GM18511 (cell line): ENCODE measurements around the gene ITPKA.

Experiments used
- ATAC-seq: cut with Tn5 transposase; IDR thresholded peaks from one replicate; pipeline ENCODE4 v1.9.1; 2021; ENCODE audit warnings: mild to moderate bottlenecking, moderate library complexity; ENCODE audit not compliant: unreplicated experiment

ITPKA gene

DNA sequence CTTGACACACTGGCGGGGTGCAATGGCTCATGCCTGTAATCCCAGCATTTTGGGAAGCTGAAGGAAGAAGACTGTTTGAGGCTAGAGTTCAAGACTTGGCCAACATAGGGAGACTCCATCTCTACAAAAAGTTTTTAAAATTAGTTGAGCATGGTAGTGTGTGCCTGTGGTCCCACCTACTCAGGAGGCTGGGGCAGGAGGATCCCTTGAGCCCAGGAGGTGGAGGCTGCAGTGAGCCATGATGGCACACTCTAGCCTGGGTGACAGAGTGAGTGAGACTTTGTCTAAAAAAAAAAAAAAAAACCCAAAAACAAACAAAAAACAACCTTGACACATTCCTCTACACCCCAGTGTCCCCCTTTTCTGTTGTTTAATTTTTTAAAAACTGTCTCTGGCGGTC lies 4.0 kb upstream of the ITPKA start:
- ATAC-seq = no peak

DNA sequence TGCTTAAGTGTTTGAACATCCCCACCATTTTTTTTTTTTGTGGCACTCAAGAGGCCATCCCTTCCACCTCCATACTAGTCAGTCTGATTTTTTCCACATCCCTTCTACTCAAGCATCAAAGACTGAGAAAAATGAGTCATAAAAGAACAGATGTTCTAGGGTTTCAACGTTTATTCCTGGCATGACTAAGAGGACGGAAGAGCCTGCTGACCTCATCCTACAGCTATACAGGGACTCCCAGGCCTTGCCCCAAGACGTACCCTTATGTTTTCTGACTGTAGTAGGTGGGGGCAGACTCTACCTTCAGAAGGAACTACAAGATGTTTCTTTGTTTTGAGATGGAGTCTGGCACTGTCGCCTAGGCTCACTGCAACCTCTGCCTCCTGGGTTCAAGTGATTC lies 3.3 kb upstream of the ITPKA start:
- ATAC-seq = no peak

DNA sequence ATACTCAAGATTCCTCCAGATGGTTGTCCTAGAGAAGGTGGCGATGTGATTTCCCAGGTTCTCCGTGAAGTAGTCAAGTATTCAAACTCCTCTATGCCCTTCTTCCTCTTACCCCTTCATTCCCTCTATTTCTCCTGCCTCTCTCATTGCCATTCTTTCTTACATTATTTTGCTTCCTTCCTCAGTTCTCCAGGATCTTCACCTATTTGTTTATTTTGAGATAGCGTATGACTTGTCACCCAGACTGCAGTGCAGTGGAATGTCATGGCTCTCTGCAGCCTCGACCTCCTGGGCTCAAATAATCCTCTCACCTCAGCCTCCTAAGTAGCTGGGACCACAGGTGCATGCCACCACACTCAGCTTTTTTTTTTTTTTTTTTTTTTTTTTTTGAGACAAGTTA lies 1.8 kb upstream of the ITPKA start:
- no peak for ATAC-seq

DNA sequence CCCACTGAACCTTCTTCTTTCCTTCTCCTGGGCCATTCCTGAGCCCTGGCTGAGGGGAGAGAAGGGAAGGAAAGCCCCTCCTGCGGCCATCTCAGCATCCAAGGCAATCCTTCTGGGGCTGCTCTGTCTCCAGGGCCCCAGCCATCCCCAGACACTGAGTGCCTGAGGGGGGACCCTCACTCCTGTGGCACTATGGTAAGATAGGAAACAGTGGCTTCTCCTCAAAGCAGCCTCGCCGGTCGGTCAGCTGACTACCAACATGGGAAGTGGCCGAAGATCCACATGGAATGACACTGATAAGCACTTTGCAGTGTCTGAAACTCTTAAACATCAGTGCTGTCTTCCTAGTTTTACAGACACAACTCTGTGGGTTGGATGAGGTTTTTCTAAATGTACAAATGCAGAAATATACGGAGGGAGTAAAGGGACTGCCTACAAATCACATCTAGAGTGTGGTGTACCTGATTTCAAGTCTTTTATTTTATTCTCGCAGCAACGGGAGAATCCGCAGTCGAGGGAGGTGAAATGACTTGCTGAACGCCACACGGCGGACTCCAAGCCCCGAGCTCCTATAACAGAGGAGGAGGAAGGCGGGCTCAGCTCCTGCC lies 973 bp upstream of the ITPKA start:
- ATAC-seq = no peak

DNA sequence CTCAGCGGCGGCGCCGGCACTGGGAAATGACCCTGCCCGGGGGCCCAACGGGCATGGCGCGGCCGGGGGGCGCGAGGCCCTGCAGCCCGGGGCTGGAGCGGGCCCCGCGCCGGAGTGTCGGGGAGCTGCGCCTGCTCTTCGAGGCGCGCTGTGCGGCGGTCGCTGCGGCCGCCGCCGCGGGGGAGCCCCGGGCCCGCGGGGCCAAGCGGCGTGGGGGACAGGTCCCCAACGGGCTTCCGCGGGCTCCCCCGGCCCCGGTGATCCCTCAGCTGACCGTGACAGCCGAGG lies 172 bp downstream of the ITPKA start:
- peak; percentile 31 for ATAC-seq

DNA sequence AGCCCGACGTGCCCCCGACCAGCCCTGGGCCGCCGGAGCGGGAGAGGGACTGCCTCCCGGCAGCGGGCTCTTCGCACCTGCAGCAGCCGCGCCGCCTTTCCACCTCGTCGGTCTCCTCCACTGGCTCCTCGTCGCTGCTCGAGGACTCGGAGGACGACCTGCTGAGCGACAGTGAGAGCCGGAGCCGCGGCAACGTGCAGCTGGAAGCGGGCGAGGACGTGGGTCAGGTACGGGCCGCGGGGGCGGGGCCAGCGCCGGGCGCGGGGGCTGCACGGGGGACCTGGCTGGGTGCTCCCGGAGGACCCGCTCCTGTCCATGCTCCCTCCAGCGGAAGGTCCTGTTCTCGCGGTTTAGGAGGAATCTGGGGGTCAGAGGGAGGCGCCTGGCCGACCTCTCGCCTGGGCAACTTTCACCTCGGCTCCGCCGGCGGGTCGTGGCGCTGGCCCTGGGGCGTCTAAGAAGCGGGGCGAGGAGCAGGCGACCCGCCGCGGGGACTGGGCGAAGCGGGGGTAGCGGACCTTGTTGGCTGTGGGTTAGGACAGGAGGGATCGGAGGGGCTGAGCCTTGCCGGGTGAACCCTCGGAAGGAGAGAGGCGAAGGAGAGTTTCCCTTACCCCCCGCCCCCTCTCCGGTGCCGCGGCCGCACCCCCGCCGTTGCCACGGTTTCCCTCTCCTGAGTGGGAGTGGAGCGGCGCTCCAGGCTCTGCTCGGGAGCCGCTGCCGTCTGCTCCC lies 682 bp downstream of the ITPKA start:
- peak; percentile 16 for ATAC-seq

DNA sequence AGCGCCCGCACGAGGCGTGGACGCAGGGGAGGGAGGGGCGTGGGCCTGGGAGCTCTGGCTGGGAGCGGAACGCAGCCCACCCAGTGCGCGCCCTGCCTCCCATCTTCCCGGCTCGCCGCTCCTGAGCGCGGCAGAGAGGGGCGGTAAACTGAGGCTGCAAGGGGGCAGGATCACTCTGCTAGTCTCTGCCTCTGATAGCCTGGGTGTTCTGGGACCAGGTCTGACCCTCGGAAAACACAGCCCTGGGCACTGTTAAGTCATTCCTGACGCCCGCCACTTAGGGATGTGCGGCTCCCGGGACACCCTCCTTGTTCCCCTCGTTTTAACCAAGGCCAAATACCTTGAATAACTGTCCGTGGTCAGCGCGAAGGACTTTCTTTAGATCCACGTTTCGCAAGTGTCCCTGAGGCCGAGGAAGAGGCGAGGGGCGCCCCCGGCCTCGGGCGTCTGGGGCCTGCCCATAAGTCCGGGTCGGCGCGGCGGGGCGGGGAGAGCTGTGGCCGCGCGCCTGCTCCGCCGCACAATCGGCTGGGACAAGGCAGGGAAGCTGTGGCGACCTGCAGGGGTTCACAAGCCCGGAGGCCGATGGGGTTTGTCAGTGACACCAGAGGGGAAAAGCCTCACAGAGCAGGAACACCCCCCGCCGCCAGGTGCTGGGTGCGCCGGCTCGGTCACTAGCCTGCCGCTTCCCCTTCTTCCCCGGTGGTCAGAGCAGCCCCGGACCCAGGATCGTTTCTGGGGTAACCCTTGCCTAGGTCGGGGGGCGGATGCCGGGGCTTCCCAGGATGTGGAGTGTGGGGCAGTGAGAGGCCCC lies 1.5 kb downstream of the ITPKA start:
- no peak for ATAC-seq

DNA sequence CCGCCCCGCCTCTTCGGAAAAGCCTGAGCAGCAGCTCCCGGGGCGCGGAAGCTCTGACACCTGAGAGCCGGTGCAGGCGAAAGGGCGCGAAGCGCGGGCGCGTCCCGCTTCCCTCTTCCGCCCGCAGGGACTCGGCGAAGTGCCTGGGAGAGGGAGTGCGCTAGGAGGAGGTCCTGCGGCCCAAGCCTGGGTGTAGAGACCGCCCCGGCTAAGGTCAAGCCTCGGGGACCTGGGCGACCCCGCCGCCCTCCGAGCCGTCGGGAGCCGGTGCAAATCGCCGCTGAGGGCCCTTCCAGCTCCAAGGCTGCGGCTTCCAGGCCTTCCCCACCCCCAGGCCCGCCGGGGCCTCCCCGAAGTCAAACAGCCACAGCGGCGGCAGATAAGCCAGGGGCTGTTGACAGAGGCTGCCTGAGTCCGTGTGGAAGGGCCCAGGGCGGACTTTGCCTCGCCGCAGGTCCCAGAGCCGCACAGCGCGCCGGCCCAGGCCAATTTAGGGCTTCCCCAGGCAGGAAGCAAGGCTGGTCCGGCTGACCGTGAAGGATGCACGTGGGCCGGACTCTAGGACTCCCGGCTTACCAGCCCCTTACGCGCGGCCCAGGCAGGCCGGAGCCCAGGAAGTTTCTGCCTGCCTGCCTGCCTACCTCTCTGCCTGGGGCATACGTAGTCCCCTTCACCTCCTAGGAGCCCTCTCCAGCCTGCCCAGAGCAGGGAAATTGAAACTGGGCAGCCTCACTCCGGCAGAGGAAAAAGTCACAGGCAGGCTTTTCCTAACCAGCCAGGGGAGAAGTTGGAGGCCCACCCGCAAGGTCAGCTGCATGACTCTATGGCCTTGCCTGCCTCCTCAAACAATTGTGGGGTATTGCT lies 2.3 kb downstream of the ITPKA start:
- no peak for ATAC-seq

DNA sequence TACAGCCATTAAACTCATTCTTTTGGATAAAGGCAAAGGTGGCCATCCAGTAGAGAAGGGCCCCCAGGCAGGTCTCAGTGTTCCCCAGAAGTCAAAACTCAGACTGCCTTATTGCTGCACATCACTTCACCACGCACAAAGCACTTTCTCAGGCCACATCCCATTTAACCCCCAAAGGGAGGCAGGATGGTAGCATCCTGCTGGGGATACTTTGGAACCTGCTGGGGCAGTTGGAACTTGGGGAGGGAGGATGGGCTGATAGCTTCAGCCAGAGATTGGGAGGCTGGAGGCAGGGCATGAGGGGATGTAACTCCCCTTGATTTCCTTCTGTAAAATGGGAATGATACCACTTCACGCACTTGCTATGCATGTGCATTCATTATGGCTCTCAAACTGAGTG lies 5.0 kb downstream of the ITPKA start:
- ATAC-seq = no peak

DNA sequence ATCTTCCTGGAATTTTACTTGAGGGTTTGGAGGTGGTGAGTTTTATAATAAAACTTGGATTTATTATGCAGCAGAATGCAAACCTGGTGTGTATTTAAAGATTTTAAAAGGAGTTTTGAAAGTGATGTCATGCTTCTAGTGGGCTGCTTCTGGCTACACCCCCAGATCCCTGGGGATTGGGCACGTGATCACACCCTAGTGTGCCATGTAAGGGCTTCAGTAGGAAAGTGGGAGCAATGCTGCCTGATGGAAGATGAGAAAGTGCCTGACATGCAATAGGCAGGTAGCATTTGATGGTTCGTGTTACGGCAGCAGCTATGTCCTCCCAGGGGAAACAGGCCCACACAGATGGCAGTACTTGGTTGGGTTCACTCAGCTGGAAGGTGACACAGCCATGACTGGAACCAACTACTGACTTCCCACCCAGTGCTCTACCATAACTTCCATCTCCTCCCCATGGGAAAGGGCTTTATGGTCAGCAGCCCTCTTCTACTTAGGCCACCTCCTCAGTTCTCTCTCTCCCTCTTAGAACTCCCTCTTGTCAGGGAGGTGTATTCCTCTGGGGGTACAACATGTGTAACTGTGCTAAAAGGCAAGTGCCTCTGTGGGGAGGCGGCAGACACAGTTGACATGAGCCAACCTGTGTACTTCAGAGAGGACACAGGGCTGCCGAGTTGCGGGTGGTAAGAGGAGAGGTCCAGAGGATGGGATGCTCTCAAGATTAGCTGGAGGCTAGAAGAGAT lies 5.6 kb downstream of the ITPKA start:
- no peak for ATAC-seq

DNA sequence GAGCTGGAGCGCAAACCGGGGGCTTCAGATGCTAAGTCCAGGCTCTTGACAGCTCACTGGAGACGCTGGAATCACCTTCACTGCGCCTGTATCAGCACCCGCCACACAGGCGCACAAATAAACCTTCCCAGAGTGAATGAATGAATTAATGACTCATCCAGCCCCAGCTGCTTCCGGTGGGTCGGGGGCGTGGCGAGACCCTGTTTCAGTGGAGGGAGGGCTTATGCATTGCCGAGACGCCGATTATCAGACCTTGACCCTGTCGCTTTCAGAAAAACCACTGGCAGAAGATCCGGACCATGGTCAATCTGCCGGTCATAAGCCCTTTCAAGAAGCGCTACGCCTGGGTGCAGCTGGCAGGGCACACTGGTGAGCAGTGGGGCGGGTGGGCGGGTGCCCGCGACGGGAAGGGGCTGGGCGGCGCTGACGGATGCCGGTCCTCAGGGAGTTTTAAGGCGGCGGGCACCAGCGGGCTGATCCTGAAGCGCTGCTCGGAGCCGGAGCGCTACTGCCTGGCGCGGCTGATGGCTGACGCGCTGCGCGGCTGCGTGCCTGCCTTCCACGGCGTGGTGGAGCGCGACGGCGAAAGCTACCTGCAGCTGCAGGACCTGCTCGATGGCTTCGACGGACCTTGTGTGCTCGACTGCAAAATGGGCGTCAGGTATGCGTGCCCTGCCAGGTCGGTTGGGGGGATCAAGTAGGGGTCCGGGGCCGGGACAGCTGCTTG lies 7.7 kb downstream of the ITPKA start:
- ATAC-seq = peak; percentile 51

DNA sequence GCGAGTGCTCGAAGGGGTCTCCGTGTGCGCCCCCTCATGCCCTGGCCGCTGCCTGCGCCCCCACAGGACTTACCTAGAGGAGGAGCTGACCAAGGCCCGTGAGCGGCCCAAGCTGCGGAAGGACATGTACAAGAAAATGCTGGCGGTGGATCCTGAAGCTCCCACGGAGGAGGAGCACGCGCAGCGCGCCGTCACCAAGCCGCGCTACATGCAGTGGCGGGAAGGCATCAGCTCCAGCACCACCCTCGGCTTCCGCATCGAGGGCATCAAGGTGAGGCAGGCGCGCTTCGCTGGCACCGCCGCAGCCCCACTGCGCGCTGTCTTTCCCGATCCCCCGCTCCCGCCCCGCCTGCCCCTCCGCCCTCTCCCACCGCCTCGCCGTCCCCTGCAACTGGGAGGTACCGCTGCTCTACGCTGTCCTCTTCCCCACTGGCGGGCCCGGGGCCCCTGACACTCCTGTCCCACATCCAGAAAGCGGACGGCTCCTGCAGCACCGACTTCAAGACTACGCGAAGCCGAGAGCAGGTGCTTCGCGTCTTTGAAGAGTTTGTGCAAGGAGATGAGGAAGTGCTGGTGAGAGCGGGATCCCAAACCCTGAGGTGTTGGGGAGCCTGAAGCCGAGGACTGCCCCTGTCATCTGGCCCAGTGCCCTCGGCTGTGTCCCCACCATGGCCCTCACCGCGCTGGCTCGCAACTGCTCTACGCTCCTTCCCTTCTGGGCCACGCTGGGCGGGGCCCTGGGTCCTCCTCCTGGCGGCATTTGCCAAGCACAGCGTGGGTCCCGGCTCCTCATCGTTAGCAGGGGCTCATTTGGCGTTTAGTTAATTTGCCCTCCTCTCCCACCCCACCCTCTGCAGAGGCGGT lies 8.5 kb downstream of the ITPKA start:
- ATAC-seq = no peak

DNA sequence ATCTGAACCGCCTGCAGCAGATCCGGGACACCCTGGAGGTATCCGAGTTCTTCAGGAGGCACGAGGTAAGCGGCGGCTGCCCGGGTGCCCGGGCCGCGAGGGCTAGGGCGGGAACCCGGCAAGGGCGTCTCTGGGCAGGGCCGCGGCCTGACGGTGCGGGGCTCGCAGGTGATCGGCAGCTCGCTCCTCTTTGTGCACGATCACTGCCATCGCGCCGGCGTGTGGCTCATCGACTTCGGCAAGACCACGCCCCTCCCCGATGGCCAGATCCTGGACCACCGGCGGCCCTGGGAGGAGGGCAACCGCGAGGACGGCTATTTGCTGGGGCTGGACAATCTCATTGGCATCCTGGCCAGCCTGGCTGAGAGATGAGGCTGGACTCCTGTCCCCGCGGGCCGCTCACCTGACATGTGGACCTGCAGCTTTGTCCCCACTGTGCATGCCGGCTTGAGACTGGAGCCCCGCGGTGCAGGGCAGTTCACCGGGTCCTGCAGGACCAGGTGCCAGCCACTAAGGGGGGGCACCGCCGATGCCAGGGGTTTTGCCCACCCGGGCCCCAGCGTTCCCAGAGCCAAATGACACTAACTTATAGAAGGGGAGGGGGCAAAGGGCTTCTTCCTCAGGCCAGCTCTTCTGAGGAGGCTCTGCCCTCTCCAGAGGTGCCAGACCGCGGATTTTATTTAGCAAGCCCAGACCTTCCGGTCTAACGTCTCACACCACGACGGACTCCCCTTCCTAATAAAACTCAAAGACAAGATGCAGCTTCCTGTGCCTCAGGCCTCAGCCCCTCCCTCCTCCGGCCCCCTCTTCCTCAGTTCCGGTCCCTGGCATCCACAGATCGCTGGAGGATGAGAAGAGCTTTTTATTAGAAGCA lies 9.4 kb downstream of the ITPKA start:
- ATAC-seq = no peak

DNA sequence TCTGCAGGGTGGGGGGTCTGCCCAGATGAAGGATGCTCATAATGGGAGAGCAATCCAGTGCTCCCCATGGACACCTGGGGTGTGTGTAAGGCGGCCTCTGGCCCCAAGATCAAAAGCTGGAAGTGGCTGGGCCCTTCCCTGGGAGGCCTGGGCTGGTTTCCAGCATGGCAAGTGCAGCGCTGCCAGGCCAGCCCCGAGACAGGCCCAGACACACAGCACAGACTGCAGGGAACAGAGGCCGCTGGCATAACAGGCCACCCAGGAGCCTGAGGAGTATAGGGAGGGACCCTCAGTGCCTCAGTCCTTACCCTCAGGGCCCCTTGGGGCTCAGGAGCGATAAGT lies 10.0 kb downstream of the ITPKA start:
- no peak for ATAC-seq

DNA sequence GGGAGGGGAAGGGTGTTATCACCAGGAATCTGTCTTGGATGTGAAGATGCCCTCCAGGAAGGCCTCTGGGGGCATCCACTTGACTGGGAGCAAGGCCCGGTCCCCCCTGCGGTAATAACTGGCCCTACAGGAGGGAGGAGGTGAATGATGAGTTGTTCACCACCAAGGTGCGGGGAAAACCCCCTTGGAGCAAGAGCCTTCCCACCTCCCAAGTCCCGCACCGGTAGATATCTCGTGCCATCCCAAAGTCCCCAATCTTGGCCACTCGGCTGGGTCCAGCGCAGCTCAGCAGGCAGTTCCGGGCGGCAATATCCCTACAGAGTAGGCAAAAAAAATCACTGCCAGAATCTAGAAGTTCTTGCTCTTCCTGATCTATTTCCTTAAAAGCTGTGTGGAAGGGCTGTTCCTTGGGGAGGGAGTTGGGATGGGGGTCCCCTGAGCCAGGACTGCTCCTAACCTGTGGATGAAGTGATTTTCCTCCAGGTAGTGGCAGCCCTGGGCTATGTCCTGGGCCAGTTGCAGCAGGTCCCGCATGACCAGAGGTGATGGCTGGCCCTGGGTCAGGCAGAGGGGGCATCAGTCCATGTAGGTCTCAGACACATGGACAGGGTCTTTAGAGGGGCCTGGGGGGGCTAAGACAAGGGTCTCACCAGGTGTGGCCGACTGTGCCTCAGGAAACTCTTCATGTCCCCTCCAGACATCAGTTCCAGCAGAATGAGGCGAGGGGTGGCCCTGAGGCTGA lies 11.2 kb downstream of the ITPKA start:
- ATAC-seq = no peak

DNA sequence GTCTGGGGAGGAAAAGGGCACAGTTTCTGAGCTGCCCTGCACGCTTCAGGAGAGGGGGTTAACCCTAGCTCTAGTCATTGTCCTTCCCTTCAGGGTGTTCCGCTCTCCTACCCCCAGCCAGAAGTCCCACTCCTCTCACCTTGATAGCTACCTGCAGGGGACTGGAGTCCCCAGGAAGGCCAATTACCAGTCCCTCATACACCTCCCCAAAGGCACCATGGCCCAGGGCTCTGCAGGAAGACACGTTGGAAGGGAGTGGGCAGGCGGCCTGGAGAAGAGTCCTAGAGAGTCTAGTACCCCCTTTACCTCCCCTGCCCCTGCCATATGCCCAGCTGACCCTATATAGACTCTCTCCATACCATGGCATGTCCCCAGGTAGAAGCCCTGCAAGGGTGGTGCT lies 12.1 kb downstream of the ITPKA start:
- no peak for ATAC-seq

DNA sequence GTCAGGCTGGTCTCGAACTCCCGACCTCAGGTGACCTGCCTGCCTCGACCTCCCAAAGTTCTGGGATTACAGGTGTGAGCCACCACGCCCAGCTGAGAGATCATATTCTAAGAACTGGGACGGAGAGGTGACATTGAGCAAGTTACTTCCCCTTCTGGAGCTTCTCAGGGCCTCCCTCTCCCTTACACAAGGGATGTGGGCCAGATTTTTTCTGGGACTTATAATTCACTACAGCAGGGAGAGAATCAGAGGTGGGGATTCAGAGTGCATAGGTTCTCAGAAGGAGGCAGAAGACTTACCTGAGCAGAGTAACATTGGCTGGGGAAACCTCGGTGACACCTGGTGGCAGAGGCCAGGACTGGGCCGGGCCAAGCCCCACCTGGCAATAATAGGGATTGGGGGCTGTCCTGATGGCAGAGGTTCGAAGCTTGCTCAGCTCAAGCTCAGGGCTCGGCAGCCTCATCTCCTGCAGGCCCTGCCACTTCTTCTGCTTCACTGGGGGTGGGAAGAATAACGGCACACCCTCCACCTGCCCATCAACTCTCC lies 13.2 kb downstream of the ITPKA start:
- no peak for ATAC-seq
